ENCODE data around the gene ATG7. TPM values are rescaled to one million over a fixed set of nuclear protein-coding genes. Genes with fewer than 3 reads are reported as not detected.

ATG7 gene
- total RNA-seq, 1 experiment from 2014 or later: 29.3 TPM

DNA sequence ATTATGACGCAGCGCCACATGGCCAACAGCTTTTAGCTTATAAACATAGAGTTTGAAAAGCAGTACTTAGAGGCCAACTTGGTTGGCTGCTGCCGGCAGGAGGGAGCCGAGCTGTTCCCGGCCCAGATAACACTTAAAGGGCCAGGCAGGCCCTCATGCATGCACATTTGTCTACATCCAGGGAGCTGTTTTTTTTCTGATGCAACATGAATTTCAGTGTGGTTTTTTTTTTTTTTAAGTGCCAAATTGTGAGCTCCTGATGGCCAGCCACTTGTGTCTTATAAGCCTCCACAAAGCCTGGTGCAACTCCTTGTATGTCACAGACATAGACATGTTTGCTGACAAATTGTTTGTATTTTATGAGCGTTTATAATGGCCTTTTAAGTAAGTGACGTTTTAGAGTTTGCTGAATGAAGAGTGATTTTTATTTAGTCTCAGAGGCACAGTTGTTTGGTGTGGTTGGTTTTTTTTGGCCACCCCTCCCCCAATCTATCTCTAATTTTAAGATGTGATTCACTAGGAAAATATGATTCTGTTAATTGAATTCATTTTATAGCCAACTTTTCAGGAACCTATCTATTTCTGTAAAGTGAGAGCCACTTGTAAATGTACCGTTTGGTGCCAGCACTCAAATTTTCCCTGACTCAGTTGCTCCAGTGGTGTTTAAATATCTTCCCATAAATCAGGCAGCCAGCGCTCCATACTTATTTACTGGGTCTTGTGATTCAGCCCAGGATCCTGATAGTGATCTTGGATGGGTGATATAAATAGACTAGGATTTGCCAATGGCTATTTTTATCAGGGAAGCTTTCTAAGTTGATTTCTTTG is 237.2 kb downstream of the ATG7 start:
- H3K9me2 ChIP-seq (ENCODE audit: insufficient read depth): no peaks in the 10 kb centered on the region
- no TSS peak for BruUV-seq (replicated peaks)
- TF ChIP-seq FOSL1 (IDR thresholded peaks at IDR 0.05; ENCODE audit: low read depth) (0 out of 2 replicates have a peak, but pooled peaks have one; percentile 28), POLR2AphosphoS5 (IDR thresholded peaks at IDR 0.05; ENCODE audit: low read depth, low read length) (no peak)
- H4K20me1 ChIP-seq (ENCODE audit: insufficient read depth): no peaks in the 10 kb centered on the region
- no peak overlapping the region for H3K4me3 ChIP-seq (replicated peaks in 1 of 2; ENCODE audit: low read depth in 1 of 2, low read length in 2 of 2)
- no peaks in the 10 kb centered on the region for H3K27me3 ChIP-seq (ENCODE audit: insufficient read depth, low read length)
- ChIA-PET RAD21 (ENCODE audit: low non-redundant PET in 1 of 2, low total read pairs in 2 of 2, uncharacterized antibody in 2 of 2, unreplicated experiment in 2 of 2) (no interaction called here), POLR2A (no interaction called here), CTCF (no interaction called here)
- no peaks in the 10 kb centered on the region for H3K36me3 ChIP-seq (ENCODE audit: control insufficient read depth in 1 of 2, insufficient read depth in 2 of 2, low read length in 2 of 2)
- peak overlapping the region; percentile 56 for H3K4me2 ChIP-seq (ENCODE audit: low read length)
- no peaks in the 10 kb centered on the region for H3K9me3 ChIP-seq (ENCODE audit: control insufficient read depth in 1 of 2, insufficient read depth in 1 of 2, low read depth in 1 of 2, low read length in 2 of 2)
- peaks cover 20 to 26% of the 10 kb centered on the region in 2 experiments for H3K4me1 ChIP-seq (ENCODE audit: control insufficient read depth in 1 of 2, insufficient read depth in 2 of 2, low read length in 2 of 2)
- DNase-seq (ENCODE audit: low read depth, low spot score) (no peak), ATAC-seq (no peak; the same call in 1 of the 2 replicates)
- H3K9ac ChIP-seq (ENCODE audit: low read length): no peak overlapping the region
- H2AFZ ChIP-seq (ENCODE audit: low read depth, low read length, poor library complexity, severe bottlenecking): no peak overlapping the region
- no peak overlapping the region; the same call in 1 of the 2 replicates for H3K27ac ChIP-seq (ENCODE audit: low read depth, low read length)
- no peaks in the 10 kb centered on the region for H3K79me2 ChIP-seq (ENCODE audit: insufficient read depth, low read length)
- intact Hi-C loops (cut with micrococcal nuclease): no loop called here

DNA sequence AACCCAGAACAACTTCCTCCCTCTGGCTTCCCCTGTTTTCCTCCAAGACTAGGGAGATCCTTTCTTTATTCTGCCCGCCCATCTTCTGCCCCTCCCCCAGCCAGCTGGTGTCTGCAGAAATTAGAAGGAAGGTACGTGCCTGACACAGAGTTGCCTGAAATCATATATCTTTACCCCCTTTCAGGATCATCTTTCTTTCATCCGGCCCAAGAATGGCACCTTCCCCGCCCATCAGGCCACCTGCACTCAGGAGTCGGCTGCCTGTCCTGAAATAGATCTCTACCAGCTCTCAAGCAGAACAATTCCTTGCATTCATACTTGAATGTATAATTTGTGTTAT is 237.8 kb downstream of the ATG7 start:
- intact Hi-C loops (cut with micrococcal nuclease): no loop called here
- POLR2A ChIA-PET: no interaction called here
- H3K9me3 ChIP-seq (ENCODE audit: control insufficient read depth in 1 of 2, insufficient read depth in 1 of 2, low read depth in 1 of 2, low read length in 2 of 2): no peaks in the 10 kb centered on the region
- H3K27ac ChIP-seq (ENCODE audit: low read depth, low read length): no peak overlapping the region; the same call in 1 of the 2 replicates
- RAD21 ChIA-PET (ENCODE audit: low non-redundant PET in 1 of 2, low total read pairs in 2 of 2, uncharacterized antibody in 2 of 2, unreplicated experiment in 2 of 2): no interaction called here
- H3K4me1 ChIP-seq (ENCODE audit: control insufficient read depth in 1 of 2, insufficient read depth in 2 of 2, low read length in 2 of 2): peaks cover 20 to 28% of the 10 kb centered on the region in 2 experiments
- H3K36me3 ChIP-seq (ENCODE audit: control insufficient read depth in 1 of 2, insufficient read depth in 2 of 2, low read length in 2 of 2): no peaks in the 10 kb centered on the region
- no peaks in the 10 kb centered on the region for H3K9me2 ChIP-seq (ENCODE audit: insufficient read depth)
- BruUV-seq (replicated peaks): no TSS peak
- H3K4me3 ChIP-seq (replicated peaks in 1 of 2; ENCODE audit: low read depth in 1 of 2, low read length in 2 of 2): no peak overlapping the region
- CTCF ChIA-PET: no interaction called here
- no peak overlapping the region for H2AFZ ChIP-seq (ENCODE audit: low read depth, low read length, poor library complexity, severe bottlenecking)
- no peaks in the 10 kb centered on the region for H3K79me2 ChIP-seq (ENCODE audit: insufficient read depth, low read length)
- no peaks in the 10 kb centered on the region for H4K20me1 ChIP-seq (ENCODE audit: insufficient read depth)
- DNase-seq (ENCODE audit: low read depth, low spot score) (no peak), ATAC-seq (no peak)
- peak overlapping the region; percentile 56 for H3K4me2 ChIP-seq (ENCODE audit: low read length)
- H3K27me3 ChIP-seq (ENCODE audit: insufficient read depth, low read length): no peaks in the 10 kb centered on the region
- no peak overlapping the region for H3K9ac ChIP-seq (ENCODE audit: low read length)
- TF ChIP-seq SRF (IDR thresholded peaks at IDR 0.05; ENCODE audit: low read depth): no peak
- TF ChIP-seq JUND (IDR thresholded peaks at IDR 0.05): no peak
- TF ChIP-seq EGR1 (IDR thresholded peaks at IDR 0.05; ENCODE audit: low read depth): no peak
- no peak for TF ChIP-seq POLR2AphosphoS5 (IDR thresholded peaks at IDR 0.05; ENCODE audit: low read depth, low read length)
- TF ChIP-seq, protein P1, sequence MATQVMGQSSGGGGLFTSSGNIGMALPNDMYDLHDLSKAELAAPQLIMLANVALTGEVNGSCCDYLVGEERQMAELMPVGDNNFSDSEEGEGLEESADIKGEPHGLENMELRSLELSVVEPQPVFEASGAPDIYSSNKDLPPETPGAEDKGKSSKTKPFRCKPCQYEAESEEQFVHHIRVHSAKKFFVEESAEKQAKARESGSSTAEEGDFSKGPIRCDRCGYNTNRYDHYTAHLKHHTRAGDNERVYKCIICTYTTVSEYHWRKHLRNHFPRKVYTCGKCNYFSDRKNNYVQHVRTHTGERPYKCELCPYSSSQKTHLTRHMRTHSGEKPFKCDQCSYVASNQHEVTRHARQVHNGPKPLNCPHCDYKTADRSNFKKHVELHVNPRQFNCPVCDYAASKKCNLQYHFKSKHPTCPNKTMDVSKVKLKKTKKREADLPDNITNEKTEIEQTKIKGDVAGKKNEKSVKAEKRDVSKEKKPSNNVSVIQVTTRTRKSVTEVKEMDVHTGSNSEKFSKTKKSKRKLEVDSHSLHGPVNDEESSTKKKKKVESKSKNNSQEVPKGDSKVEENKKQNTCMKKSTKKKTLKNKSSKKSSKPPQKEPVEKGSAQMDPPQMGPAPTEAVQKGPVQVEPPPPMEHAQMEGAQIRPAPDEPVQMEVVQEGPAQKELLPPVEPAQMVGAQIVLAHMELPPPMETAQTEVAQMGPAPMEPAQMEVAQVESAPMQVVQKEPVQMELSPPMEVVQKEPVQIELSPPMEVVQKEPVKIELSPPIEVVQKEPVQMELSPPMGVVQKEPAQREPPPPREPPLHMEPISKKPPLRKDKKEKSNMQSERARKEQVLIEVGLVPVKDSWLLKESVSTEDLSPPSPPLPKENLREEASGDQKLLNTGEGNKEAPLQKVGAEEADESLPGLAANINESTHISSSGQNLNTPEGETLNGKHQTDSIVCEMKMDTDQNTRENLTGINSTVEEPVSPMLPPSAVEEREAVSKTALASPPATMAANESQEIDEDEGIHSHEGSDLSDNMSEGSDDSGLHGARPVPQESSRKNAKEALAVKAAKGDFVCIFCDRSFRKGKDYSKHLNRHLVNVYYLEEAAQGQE (IDR thresholded peaks at IDR 0.05; ENCODE audit: low read depth): no peak
- no peak for TF ChIP-seq ELF1 (IDR thresholded peaks at IDR 0.05; ENCODE audit: borderline replicate concordance, low read depth)
- no peak for TF ChIP-seq TCF7L2 (IDR thresholded peaks at IDR 0.05; ENCODE audit: borderline replicate concordance, extremely low read depth, insufficient read depth, insufficient read length)
- no peak for TF ChIP-seq CBX3 (IDR thresholded peaks at IDR 0.05; ENCODE audit: low read depth)
- no peak for TF ChIP-seq ZFX (IDR thresholded peaks at IDR 0.05)
- TF ChIP-seq, protein P2, sequence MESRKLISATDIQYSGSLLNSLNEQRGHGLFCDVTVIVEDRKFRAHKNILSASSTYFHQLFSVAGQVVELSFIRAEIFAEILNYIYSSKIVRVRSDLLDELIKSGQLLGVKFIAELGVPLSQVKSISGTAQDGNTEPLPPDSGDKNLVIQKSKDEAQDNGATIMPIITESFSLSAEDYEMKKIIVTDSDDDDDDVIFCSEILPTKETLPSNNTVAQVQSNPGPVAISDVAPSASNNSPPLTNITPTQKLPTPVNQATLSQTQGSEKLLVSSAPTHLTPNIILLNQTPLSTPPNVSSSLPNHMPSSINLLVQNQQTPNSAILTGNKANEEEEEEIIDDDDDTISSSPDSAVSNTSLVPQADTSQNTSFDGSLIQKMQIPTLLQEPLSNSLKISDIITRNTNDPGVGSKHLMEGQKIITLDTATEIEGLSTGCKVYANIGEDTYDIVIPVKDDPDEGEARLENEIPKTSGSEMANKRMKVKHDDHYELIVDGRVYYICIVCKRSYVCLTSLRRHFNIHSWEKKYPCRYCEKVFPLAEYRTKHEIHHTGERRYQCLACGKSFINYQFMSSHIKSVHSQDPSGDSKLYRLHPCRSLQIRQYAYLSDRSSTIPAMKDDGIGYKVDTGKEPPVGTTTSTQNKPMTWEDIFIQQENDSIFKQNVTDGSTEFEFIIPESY (IDR thresholded peaks at IDR 0.05; ENCODE audit: extremely low read depth, insufficient replicate concordance, low read length): no peak
- TF ChIP-seq POLR2A (IDR thresholded peaks at IDR 0.05; ENCODE audit: borderline replicate concordance, extremely low read depth, insufficient read depth, insufficient read length): no peak
- no peak for TF ChIP-seq FOSL1 (IDR thresholded peaks at IDR 0.05; ENCODE audit: low read depth)

All from HCT116 (cell line).